ENCODE measurements around the gene DMKN. TPM values are rescaled to one million over a fixed set of nuclear protein-coding genes. Genes with fewer than 3 reads are reported as not detected.

The DMKN gene
- total and polyA plus RNA-seq, 2 donors (not counting 1 experiment from before 2014, with no cell fraction given) = 2.8 to 14.2 TPM

DNA sequence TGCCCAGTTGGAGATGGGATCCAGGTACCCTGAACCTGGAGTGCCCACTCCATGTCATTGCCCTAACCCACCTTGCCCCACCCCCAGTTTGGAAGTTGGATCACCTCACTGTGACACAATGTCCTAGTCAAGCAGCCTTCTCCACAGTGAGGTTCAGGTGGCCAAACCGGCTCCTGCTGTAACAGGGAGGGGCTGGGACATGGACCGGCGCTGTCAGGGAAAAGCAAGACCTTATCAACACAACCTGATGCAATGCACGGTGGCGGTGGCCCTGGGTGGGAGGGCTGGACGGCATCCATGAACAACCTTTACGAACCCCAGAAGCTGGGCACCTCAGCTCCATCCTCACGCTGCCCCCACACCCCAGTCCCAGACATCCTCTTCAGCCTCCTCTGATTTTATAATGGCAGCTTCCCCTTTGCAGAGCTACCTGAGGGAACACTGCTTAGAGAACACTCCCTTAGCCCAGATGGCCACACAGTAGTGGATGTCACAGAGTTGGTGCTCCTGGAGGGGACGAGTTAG, 21.6 kb downstream of the DMKN start:
- Histone ChIP-seq H3K27ac (ENCODE audit: insufficient read depth, low read length) (no peak overlapping the region), H3K9me3 (ENCODE audit: control insufficient read depth, insufficient read depth, low read depth, low read length) (no peaks in the 10 kb centered on the region), H3K9ac (ENCODE audit: insufficient read depth, low read length) (no peak overlapping the region), H3K36me3 (ENCODE audit: control insufficient read depth, insufficient read depth, low read length) (no peaks in the 10 kb centered on the region), H3K4me1 (ENCODE audit: control insufficient read depth, extremely low read depth, insufficient read depth, low read length) (no peaks in the 10 kb centered on the region), H2AFZ (ENCODE audit: low read length) (no peak overlapping the region), H3K4me3 (replicated peaks in 1 of 4; ENCODE audit: control extremely low read depth in 1 of 4, insufficient read depth in 1 of 4, low read depth in 3 of 4, low read length in 4 of 4) (no peak overlapping the region), H3K79me2 (ENCODE audit: control insufficient read depth, insufficient read depth, low read length) (no peaks in the 10 kb centered on the region), H3K27me3 (ENCODE audit: control insufficient read depth, insufficient read depth, low read length) (peaks cover 9% of the 10 kb centered on the region), H3K4me2 (ENCODE audit: extremely low read depth, insufficient read depth, low read length) (no peak overlapping the region), H4K20me1 (ENCODE audit: control insufficient read depth, extremely low read depth, insufficient read depth, low read length) (no peaks in the 10 kb centered on the region)
- DNase-seq (ENCODE audit: low read depth in 2 of 2) = no peak
- no peak for TF ChIP-seq EZH2 (IDR thresholded peaks at IDR 0.05; ENCODE audit: low read length, missing control alignments)
- TF ChIP-seq, protein P1, sequence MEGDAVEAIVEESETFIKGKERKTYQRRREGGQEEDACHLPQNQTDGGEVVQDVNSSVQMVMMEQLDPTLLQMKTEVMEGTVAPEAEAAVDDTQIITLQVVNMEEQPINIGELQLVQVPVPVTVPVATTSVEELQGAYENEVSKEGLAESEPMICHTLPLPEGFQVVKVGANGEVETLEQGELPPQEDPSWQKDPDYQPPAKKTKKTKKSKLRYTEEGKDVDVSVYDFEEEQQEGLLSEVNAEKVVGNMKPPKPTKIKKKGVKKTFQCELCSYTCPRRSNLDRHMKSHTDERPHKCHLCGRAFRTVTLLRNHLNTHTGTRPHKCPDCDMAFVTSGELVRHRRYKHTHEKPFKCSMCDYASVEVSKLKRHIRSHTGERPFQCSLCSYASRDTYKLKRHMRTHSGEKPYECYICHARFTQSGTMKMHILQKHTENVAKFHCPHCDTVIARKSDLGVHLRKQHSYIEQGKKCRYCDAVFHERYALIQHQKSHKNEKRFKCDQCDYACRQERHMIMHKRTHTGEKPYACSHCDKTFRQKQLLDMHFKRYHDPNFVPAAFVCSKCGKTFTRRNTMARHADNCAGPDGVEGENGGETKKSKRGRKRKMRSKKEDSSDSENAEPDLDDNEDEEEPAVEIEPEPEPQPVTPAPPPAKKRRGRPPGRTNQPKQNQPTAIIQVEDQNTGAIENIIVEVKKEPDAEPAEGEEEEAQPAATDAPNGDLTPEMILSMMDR (conservative IDR thresholded peaks at IDR 0.05 in 1 of 2, IDR thresholded peaks at IDR 0.05 in 1 of 2; ENCODE audit: low read depth in 1 of 2, low read length in 2 of 2) = no peak

DNA sequence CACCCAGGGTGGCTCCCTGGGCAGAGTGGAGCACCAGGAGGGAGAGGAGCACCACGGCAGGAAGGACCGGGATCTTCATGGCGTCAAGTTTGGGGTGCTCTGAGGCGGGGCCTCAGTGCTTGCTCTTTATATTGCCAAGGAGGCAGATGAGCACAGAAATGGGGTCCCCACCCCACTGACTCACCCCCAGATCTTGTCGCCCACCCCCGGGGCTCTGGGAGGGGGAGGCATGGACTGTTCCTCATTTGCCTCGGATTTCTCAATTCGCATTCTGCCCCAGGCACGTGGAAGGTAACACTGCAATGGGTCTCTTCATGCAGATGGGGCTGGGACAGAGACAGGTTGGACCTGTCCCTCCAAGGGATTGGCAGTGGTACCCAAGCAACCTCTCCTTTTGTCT, 23.1 kb downstream of the DMKN start, which contains the start of gene KRTDAP:
Gene KRTDAP (minus strand): TSS at position 101 of the 400 bp plus-strand sequence. CDS start 22 bp downstream, at position 79.
- no peaks in the 10 kb centered on the region for H3K4me1 ChIP-seq (ENCODE audit: control insufficient read depth, extremely low read depth, insufficient read depth, low read length)
- no peaks in the 10 kb centered on the region for H4K20me1 ChIP-seq (ENCODE audit: control insufficient read depth, extremely low read depth, insufficient read depth, low read length)
- no peak within 1 kb of the TSS for H3K4me2 ChIP-seq (ENCODE audit: extremely low read depth, insufficient read depth, low read length)
- no peak for DNase-seq (ENCODE audit: low read depth in 2 of 2)
- H3K9me3 ChIP-seq (ENCODE audit: control insufficient read depth, insufficient read depth, low read depth, low read length) = no peaks in the 10 kb centered on the region
- H3K36me3 ChIP-seq (ENCODE audit: control insufficient read depth, insufficient read depth, low read length) = no peaks in the 10 kb centered on the region
- no peak within 1 kb of the TSS for H3K9ac ChIP-seq (ENCODE audit: insufficient read depth, low read length)
- peaks cover 14% of the 10 kb centered on the region for H3K27me3 ChIP-seq (ENCODE audit: control insufficient read depth, insufficient read depth, low read length)
- no peaks in the 10 kb centered on the region for H3K79me2 ChIP-seq (ENCODE audit: control insufficient read depth, insufficient read depth, low read length)
- no peak within 1 kb of the TSS for H3K4me3 ChIP-seq (replicated peaks in 1 of 4; ENCODE audit: control extremely low read depth in 1 of 4, insufficient read depth in 1 of 4, low read depth in 3 of 4, low read length in 4 of 4)
- H3K27ac ChIP-seq (ENCODE audit: insufficient read depth, low read length) = no peak within 1 kb of the TSS
- H2AFZ ChIP-seq (ENCODE audit: low read length) = no peak within 1 kb of the TSS
- no peak for TF ChIP-seq EZH2 (IDR thresholded peaks at IDR 0.05; ENCODE audit: low read length, missing control alignments)
- TF ChIP-seq, protein P1 (conservative IDR thresholded peaks at IDR 0.05 in 1 of 2, IDR thresholded peaks at IDR 0.05 in 1 of 2; ENCODE audit: low read depth in 1 of 2, low read length in 2 of 2) = no peak

DNA sequence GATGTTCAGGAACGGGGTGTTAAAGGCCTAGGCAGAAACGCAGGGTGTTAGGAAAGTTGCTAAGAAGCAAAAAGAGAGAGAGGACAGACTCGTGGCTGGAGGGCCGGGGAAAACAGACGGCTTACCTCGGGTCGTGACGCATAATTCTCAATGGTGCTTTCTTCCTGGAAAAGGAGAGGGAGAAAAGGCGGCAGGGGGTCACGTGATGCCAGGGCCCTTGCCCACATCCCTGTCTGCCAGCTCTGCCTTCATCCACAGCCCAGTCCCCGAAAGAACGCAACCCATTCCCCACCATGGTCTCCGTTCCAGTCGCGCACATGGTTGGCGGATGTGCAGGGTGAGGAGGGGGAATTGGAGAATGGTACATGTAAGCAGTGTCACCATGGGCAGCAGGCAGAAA, 24.8 kb downstream of the DMKN start:
- Histone ChIP-seq H3K4me1 (ENCODE audit: control insufficient read depth, extremely low read depth, insufficient read depth, low read length) (no peaks in the 10 kb centered on the region), H3K36me3 (ENCODE audit: control insufficient read depth, insufficient read depth, low read length) (no peaks in the 10 kb centered on the region), H2AFZ (ENCODE audit: low read length) (no peak overlapping the region), H3K4me2 (ENCODE audit: extremely low read depth, insufficient read depth, low read length) (no peak overlapping the region), H3K9ac (ENCODE audit: insufficient read depth, low read length) (no peak overlapping the region), H3K4me3 (replicated peaks in 1 of 4; ENCODE audit: control extremely low read depth in 1 of 4, insufficient read depth in 1 of 4, low read depth in 3 of 4, low read length in 4 of 4) (no peak overlapping the region), H3K27me3 (ENCODE audit: control insufficient read depth, insufficient read depth, low read length) (peaks cover 20% of the 10 kb centered on the region), H4K20me1 (ENCODE audit: control insufficient read depth, extremely low read depth, insufficient read depth, low read length) (no peaks in the 10 kb centered on the region), H3K27ac (ENCODE audit: insufficient read depth, low read length) (no peak overlapping the region), H3K79me2 (ENCODE audit: control insufficient read depth, insufficient read depth, low read length) (no peaks in the 10 kb centered on the region), H3K9me3 (ENCODE audit: control insufficient read depth, insufficient read depth, low read depth, low read length) (no peaks in the 10 kb centered on the region)
- no peak for DNase-seq (ENCODE audit: low read depth in 2 of 2)
- no peak for TF ChIP-seq EZH2 (IDR thresholded peaks at IDR 0.05; ENCODE audit: low read length, missing control alignments)
- TF ChIP-seq, protein P1 (conservative IDR thresholded peaks at IDR 0.05 in 1 of 2, IDR thresholded peaks at IDR 0.05 in 1 of 2; ENCODE audit: low read depth in 1 of 2, low read length in 2 of 2) = no peak
